ENCODE results near the gene CRB3. TPM values are rescaled to one million over a fixed set of nuclear protein-coding genes. Genes with fewer than 3 reads are reported as not detected.

CRB3 gene
- total and polyA plus RNA-seq, 2 of the 13 experiments (the other 11 are each of a cell fraction or from before 2014, with no cell fraction given): 10.6 to 25.6 TPM

- TF ChIP-seq PHF8 (CRISPR knock-in tag; IDR thresholded peaks at IDR 0.05): no peak
- no peak for TF ChIP-seq CREB3 (CRISPR knock-in tag; IDR thresholded peaks at IDR 0.05)
- no peak for TF ChIP-seq ZNF326 (CRISPR knock-in tag; IDR thresholded peaks at IDR 0.05; ENCODE audit: borderline replicate concordance)
Observed at GRCh38 chr19:6467384-6467783, 3.3 kb downstream of the CRB3 start (continued).

- no peak overlapping the region for H3K4me2 ChIP-seq (ENCODE audit: low read depth, low read length)
- no peak overlapping the region for H3K9ac ChIP-seq (ENCODE audit: insufficient read depth, low read depth, low read length)
- FAIRE-seq (no peak), DNase-seq (ENCODE audit: low spot score) (no peak), ATAC-seq (no peak)
- BruUV-seq (replicated peaks): no TSS peak
- no peak overlapping the region for H3K27ac ChIP-seq (ENCODE audit: extremely low read length, insufficient read depth, low read length)
- TF ChIP-seq FOXP4 (CRISPR knock-in tag; IDR thresholded peaks at IDR 0.05) (no peak), XBP1 (CRISPR knock-in tag; IDR thresholded peaks at IDR 0.05) (no peak), ZBTB25 (CRISPR knock-in tag; IDR thresholded peaks at IDR 0.05) (no peak), ZNF724P (CRISPR knock-in tag; IDR thresholded peaks at IDR 0.05; ENCODE audit: borderline replicate concordance) (no peak), ZNF256 (CRISPR knock-in tag; conservative IDR thresholded peaks at IDR 0.05) (no peak), MATR3 (CRISPR knock-in tag; IDR thresholded peaks at IDR 0.05) (no peak), MTF2 (CRISPR knock-in tag; IDR thresholded peaks at IDR 0.05; ENCODE audit: borderline replicate concordance) (no peak), CCAR2 (optimal IDR thresholded peaks at IDR 0.05; ENCODE audit: low read depth, low read length) (no peak), ZNF775 (CRISPR knock-in tag; IDR thresholded peaks at IDR 0.05; ENCODE audit: borderline replicate concordance) (no peak), NFKB2 (CRISPR knock-in tag; IDR thresholded peaks at IDR 0.05; ENCODE audit: borderline replicate concordance) (no peak), KLF12 (CRISPR knock-in tag; IDR thresholded peaks at IDR 0.05; ENCODE audit: borderline replicate concordance) (no peak), TCF7 (IDR thresholded peaks at IDR 0.05; ENCODE audit: low read depth) (no peak), IKZF5 (CRISPR knock-in tag; IDR thresholded peaks at IDR 0.05) (no peak)
- H4K20me1 ChIP-seq (ENCODE audit: insufficient read depth, low read length): no peaks in the 10 kb centered on the region
- H3K27me3 ChIP-seq (ENCODE audit: control insufficient read depth in 1 of 2, insufficient read depth in 2 of 2, low read length in 2 of 2): no peaks in the 10 kb centered on the region
- CTCF ChIA-PET (ENCODE audit: low intra/inter-chr PET ratio, low total read pairs): no interaction called here
- H3K36me3 ChIP-seq (replicated peaks in 1 of 2; ENCODE audit: control insufficient read depth in 1 of 2, insufficient read depth in 2 of 2, low read length in 2 of 2): no peaks in the 10 kb centered on the region; a peak in 1 of 5 replicates
- 86% methylated on average over 7 of the region's 8 CpGs for WGBS (ENCODE audit: low lambda C conversion rate)
- no peaks in the 10 kb centered on the region for H3K79me2 ChIP-seq (ENCODE audit: insufficient read depth, low read length)
- POLR2A ChIA-PET: no interaction called here
- in situ Hi-C loops (cut with HindIII; ENCODE audit: extremely low pct_ligation_motif_present, low pct_unique_long_range_greater_than_20kb) (no loop called here), intact Hi-C loops (cut with micrococcal nuclease; ENCODE audit: unreplicated experiment) (no loop called here)
- H3K4me1 ChIP-seq (ENCODE audit: insufficient read depth, low read length): peaks cover 10% of the 10 kb centered on the region
- no peak overlapping the region for H3K4me3 ChIP-seq (replicated peaks in 1 of 3; ENCODE audit: insufficient read depth in 1 of 3, low read depth in 2 of 3, low read length in 3 of 3)
- no peak overlapping the region for H2AFZ ChIP-seq (ENCODE audit: low read length)
- no peaks in the 10 kb centered on the region for H3K9me3 ChIP-seq (ENCODE audit: low read length)
Observed at GRCh38 chr19:6470173-6470572, 6.1 kb downstream of the CRB3 start.

Data from HepG2 (cell line).